Cardiac fibroblast (primary cell): ENCODE data around the gene LAT.

ENCODE experiments used
- DNase-seq, 2 donors: peaks; one replicate each; pipeline versions ENCODE4 v3.0.0 to v3.0.0-alpha.2; 2010; ENCODE audit warnings: low read depth in 2 of 2
- H3K4me3 ChIP-seq, 2 donors: replicated peaks in 1 of 2; 1 replicate in 1 of 2; 2 replicates in 1 of 2; pipeline ENCODE4 v1.5.1; 2011; ENCODE audit warnings: low read depth in 2 of 2, low read length in 2 of 2, mild to moderate bottlenecking in 2 of 2, moderate library complexity in 1 of 2
- CTCF ChIP-seq: IDR thresholded peaks from one replicate; pipeline ENCODE4 v1.5.1; 2011; ENCODE audit warnings: low read depth, mild to moderate bottlenecking, low read length, inconsistent platforms

LAT gene

DNA sequence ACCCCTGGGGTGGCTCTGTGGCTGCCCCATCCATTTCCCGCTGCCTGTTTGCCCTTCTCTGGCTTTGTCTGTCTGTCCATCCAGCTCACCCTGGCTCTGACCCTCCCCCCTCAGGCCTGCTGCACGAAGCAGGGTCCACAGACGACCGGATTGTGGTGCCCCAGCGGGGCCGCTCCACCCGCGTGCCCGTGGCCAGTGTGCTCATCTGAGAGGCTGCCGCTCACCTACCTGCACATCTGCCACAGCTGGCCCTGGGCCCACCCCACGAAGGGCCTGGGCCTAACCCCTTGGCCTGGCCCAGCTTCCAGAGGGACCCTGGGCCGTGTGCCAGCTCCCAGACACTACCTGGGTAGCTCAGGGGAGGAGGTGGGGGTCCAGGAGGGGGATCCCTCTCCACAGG lies 761 bp upstream of the LAT start:
- H3K4me3 ChIP-seq = no peak overlapping the region
- TF ChIP-seq CTCF = no peak
- DNase-seq = no peak

- H3K4me3 ChIP-seq = no peak overlapping the region
- TF ChIP-seq CTCF = no peak
- DNase-seq = no peak
These were observed 574 bp downstream of the LAT start for GRCh38 chr16:28985211-28986041.

DNA sequence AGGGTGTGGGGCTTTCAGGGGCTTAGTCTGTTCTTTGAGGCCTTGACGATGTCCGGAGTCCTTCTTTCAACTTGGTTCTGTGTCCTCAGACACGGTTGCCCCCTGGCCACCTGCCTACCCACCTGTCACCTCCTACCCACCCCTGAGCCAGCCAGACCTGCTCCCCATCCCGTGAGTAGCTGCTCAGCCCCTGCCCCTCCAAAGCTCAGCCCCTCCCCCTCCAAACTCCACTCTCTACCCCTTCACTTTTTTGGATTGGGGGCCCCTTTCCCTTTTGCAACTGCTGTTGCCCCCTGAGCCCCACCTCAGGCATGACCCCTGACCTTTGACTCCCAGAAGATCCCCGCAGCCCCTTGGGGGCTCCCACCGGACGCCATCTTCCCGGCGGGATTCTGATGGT lies 1.2 kb downstream of the LAT start:
- TF ChIP-seq CTCF = no peak
- DNase-seq = no peak
- no peak overlapping the region for H3K4me3 ChIP-seq

GRCh38 chr16:28986492-28986891 lies 1.6 kb downstream of the LAT start:
- DNase-seq = no peak
- TF ChIP-seq CTCF = no peak
- no peak overlapping the region for H3K4me3 ChIP-seq

DNA sequence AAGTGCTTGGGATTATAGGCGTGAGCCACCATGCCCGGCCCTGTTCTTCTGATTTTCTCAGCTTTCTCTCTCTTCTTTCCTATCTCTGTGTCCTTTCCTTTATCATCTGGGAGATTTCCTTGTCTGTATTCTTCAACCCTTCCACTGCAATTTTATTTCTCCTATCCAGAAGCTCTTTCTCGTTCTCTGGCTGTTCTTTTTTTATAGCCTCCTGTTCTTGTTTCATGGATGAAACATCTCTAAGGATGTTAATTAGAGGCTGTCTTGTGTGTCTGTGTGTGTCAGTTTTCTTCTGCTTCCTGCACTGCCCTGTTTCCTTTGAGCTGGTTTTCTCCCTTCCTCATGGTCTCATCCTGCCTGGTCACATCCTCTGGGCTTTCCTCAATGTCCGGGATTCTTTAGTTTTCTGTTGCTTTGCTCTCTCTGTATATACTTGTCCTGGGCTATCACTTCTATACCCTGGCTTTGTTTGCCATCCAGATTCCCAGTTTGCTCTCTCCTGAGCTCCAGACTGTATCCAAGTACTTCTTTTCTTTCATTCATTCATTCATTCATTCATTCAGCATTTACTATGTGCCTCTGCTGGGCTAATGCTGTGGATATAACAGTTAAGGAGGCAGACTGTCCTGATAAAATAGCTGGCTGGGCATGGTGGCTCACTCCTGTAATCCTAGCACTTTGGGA lies 2.5 kb downstream of the LAT start:
- no peak for TF ChIP-seq CTCF
- no peak overlapping the region for H3K4me3 ChIP-seq
- DNase-seq = no peak

GRCh38 chr16:28989363-28989762 lies 4.5 kb downstream of the LAT start:
- no peak for TF ChIP-seq CTCF
- no peak for DNase-seq
- H3K4me3 ChIP-seq = no peak overlapping the region
